ENCODE data around the gene CDH23. TPM values are rescaled to one million over a fixed set of nuclear protein-coding genes. Genes with fewer than 3 reads are reported as not detected.

The CDH23 gene
- polyA plus RNA-seq, 1 donor from 2014 or later, result 6.6 TPM

DNA sequence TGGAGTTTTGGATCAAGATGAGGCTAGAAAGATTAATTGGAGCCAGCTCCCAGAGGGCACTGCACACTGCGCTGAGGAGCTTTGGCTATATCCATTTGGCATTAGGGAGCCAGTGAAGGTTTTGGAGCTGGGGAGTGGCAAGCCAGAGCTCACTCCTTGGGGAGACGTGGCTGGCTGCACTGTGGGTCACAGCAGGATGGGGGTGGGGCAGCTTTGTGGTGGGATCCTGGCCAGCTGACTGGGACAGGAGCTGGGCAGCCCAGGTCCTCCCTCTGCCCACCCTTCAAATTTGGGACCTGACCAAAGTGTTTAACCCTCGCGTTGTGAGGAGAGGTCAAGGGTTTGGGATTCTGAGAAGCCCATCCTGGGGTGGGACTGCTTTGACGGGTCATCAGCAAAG lies 317.9 kb downstream of the CDH23 start:
- Histone ChIP-seq H3K36me3 (ENCODE audit: insufficient read depth, low read length) (no peaks in the 10 kb centered on the region), H3K27me3 (ENCODE audit: insufficient read depth, low read depth, low read length) (no peaks in the 10 kb centered on the region), H3K4me3 (ENCODE audit: low read length) (no peak overlapping the region), H3K79me2 (replicated peaks; ENCODE audit: insufficient read depth, low read length) (no peaks in the 10 kb centered on the region), H3K9me2 (ENCODE audit: insufficient read depth, low read length) (no peaks in the 10 kb centered on the region), H3F3A (ENCODE audit: insufficient read depth, low read length, poor library complexity, severe bottlenecking) (no peaks in the 10 kb centered on the region), H3K4me2 (ENCODE audit: low read length) (no peak overlapping the region), H2AFZ (ENCODE audit: low read depth, low read length) (no peak overlapping the region), H3K9ac (ENCODE audit: low read length) (no peak overlapping the region), H4K20me1 (ENCODE audit: insufficient read depth) (no peaks in the 10 kb centered on the region), H3K9me3 (ENCODE audit: low read length) (no peaks in the 10 kb centered on the region), H3K27ac (ENCODE audit: low read length) (no peak overlapping the region)
- TF ChIP-seq, protein P1, sequence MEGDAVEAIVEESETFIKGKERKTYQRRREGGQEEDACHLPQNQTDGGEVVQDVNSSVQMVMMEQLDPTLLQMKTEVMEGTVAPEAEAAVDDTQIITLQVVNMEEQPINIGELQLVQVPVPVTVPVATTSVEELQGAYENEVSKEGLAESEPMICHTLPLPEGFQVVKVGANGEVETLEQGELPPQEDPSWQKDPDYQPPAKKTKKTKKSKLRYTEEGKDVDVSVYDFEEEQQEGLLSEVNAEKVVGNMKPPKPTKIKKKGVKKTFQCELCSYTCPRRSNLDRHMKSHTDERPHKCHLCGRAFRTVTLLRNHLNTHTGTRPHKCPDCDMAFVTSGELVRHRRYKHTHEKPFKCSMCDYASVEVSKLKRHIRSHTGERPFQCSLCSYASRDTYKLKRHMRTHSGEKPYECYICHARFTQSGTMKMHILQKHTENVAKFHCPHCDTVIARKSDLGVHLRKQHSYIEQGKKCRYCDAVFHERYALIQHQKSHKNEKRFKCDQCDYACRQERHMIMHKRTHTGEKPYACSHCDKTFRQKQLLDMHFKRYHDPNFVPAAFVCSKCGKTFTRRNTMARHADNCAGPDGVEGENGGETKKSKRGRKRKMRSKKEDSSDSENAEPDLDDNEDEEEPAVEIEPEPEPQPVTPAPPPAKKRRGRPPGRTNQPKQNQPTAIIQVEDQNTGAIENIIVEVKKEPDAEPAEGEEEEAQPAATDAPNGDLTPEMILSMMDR (IDR thresholded peaks at IDR 0.05; ENCODE audit: poor library complexity, severe bottlenecking), result no peak
- TF ChIP-seq, protein P2, sequence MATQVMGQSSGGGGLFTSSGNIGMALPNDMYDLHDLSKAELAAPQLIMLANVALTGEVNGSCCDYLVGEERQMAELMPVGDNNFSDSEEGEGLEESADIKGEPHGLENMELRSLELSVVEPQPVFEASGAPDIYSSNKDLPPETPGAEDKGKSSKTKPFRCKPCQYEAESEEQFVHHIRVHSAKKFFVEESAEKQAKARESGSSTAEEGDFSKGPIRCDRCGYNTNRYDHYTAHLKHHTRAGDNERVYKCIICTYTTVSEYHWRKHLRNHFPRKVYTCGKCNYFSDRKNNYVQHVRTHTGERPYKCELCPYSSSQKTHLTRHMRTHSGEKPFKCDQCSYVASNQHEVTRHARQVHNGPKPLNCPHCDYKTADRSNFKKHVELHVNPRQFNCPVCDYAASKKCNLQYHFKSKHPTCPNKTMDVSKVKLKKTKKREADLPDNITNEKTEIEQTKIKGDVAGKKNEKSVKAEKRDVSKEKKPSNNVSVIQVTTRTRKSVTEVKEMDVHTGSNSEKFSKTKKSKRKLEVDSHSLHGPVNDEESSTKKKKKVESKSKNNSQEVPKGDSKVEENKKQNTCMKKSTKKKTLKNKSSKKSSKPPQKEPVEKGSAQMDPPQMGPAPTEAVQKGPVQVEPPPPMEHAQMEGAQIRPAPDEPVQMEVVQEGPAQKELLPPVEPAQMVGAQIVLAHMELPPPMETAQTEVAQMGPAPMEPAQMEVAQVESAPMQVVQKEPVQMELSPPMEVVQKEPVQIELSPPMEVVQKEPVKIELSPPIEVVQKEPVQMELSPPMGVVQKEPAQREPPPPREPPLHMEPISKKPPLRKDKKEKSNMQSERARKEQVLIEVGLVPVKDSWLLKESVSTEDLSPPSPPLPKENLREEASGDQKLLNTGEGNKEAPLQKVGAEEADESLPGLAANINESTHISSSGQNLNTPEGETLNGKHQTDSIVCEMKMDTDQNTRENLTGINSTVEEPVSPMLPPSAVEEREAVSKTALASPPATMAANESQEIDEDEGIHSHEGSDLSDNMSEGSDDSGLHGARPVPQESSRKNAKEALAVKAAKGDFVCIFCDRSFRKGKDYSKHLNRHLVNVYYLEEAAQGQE (IDR thresholded peaks at IDR 0.05; ENCODE audit: borderline replicate concordance), result no peak
- no peak for TF ChIP-seq EZH2 (IDR thresholded peaks at IDR 0.05; ENCODE audit: borderline replicate concordance, insufficient read depth, low read length, poor library complexity, severe bottlenecking)
- TF ChIP-seq TAF1 (IDR thresholded peaks at IDR 0.05; ENCODE audit: low read depth), result no peak
- no peak for TF ChIP-seq RAD21 (conservative IDR thresholded peaks at IDR 0.05)
- no peak for TF ChIP-seq EP300 (conservative IDR thresholded peaks at IDR 0.05; ENCODE audit: poor library complexity, severe bottlenecking)
- no peak for TF ChIP-seq MXI1 (conservative IDR thresholded peaks at IDR 0.05; ENCODE audit: poor library complexity, severe bottlenecking)
- TF ChIP-seq SMC3 (conservative IDR thresholded peaks at IDR 0.05; ENCODE audit: poor library complexity), result no peak
- no peak for TF ChIP-seq POLR2AphosphoS5 (IDR thresholded peaks at IDR 0.05)

DNA sequence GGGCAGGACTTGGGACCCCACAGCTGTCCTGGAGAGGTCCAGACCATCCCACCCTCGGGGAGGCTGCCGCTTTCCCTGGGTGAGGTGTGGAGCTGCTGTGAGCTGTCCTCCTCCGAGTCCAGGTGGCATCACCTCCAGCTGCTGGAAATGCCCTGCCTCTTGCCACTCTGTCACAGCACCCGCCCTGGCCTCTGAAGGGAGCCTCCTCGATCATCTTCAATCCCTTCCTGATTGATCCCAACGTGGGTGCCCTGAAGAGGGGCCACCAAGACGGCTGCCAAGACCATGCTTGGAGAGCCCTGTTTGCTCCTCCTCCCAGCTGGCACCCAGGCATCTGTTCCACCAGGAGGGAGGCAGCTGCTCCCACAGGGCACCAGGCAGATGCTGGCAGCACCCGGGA lies 318.3 kb downstream of the CDH23 start:
- Histone ChIP-seq H3K4me3 (ENCODE audit: low read length) (no peak overlapping the region), H3K27ac (ENCODE audit: low read length) (no peak overlapping the region), H3K36me3 (ENCODE audit: insufficient read depth, low read length) (no peaks in the 10 kb centered on the region), H3K4me2 (ENCODE audit: low read length) (no peak overlapping the region), H3K27me3 (ENCODE audit: insufficient read depth, low read depth, low read length) (no peaks in the 10 kb centered on the region), H3F3A (ENCODE audit: insufficient read depth, low read length, poor library complexity, severe bottlenecking) (no peaks in the 10 kb centered on the region), H3K9me3 (ENCODE audit: low read length) (no peaks in the 10 kb centered on the region), H3K79me2 (replicated peaks; ENCODE audit: insufficient read depth, low read length) (no peaks in the 10 kb centered on the region), H3K9me2 (ENCODE audit: insufficient read depth, low read length) (no peaks in the 10 kb centered on the region), H4K20me1 (ENCODE audit: insufficient read depth) (no peaks in the 10 kb centered on the region), H3K9ac (ENCODE audit: low read length) (no peak overlapping the region), H2AFZ (ENCODE audit: low read depth, low read length) (no peak overlapping the region)
- no peak for TF ChIP-seq POLR2AphosphoS5 (IDR thresholded peaks at IDR 0.05)
- TF ChIP-seq, protein P1 (IDR thresholded peaks at IDR 0.05; ENCODE audit: poor library complexity, severe bottlenecking), result no peak
- TF ChIP-seq RAD21 (conservative IDR thresholded peaks at IDR 0.05), result no peak
- no peak for TF ChIP-seq SMC3 (conservative IDR thresholded peaks at IDR 0.05; ENCODE audit: poor library complexity)
- no peak for TF ChIP-seq TAF1 (IDR thresholded peaks at IDR 0.05; ENCODE audit: low read depth)
- TF ChIP-seq MXI1 (conservative IDR thresholded peaks at IDR 0.05; ENCODE audit: poor library complexity, severe bottlenecking), result no peak
- TF ChIP-seq EP300 (conservative IDR thresholded peaks at IDR 0.05; ENCODE audit: poor library complexity, severe bottlenecking), result no peak
- TF ChIP-seq, protein P2 (IDR thresholded peaks at IDR 0.05; ENCODE audit: borderline replicate concordance), result no peak
- no peak for TF ChIP-seq EZH2 (IDR thresholded peaks at IDR 0.05; ENCODE audit: borderline replicate concordance, insufficient read depth, low read length, poor library complexity, severe bottlenecking)

Data from neural cell (in vitro differentiated cells).